Stimulated activated CD4-positive, alpha-beta T cell treated with anti-CD3 and anti-CD28 coated beads, Interleukin-12 subunit alpha, Interleukin-12 subunit beta, amount 100 ng/mL, for 48 hours (primary cell): Measurements from ENCODE around the gene SLC7A4.
"Not testable (repeated sequence)": the region's sequence is repeated elsewhere in the genome, so short reads cannot be mapped to it uniquely, and the experiment has no call there.

ENCODE experiments used
- DNase-seq, 3 donors: peaks; one replicate each; pipeline ENCODE4 v3.0.0-alpha.2; 2020; ENCODE audit warnings: low read depth in 2 of 3, low spot score in 1 of 3

SLC7A4 gene

GRCh38 chr22:21043860-21044535, 11.6 kb upstream of the SLC7A4 start:
- DNase-seq = no peak

DNA sequence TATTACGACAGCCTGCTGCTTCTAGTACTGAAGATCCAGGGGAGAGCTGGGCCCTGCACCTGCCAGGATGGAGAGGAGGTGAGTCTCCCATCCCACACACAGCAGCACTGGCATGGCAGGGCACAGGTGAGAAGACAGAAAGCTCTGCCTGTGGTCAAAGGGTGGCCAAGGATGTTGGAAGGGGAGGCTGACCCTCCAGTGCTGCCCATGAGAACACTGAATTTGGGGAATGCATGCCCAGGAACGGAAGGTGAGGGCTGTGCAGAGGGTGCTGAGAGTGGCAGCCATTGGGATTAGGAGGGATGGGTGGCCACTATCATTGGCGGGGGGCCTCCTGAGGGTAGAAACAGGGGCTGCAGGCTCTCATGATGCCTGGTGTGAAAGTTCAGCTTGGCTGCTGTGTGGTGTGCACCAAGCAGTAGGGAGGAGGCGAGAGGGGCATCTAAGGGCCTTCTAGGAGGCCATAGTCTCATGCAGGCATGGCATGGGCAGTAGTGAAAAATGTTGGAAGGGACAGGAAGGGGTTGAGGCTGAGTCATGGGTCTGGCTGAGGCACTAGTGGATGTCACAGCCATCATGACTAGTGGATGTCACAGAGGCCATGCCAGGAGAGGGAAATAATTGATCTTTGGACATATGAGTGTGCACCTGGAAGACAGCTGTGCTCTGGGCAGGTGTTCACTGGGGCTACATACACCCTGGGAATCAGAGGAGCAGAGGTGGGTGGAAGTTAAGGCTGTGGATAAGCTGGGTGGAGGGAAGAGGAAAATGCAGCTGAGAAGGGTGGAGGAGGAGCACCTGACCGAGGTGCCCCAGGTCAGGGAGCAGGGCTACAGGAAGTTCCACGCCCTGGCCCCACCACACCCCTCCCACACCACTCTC, 10.9 kb upstream of the SLC7A4 start:
- DNase-seq = no peak

- no peak for DNase-seq
These were observed 9.6 kb upstream of the SLC7A4 start for GRCh38 chr22:21041937-21042336.

DNA sequence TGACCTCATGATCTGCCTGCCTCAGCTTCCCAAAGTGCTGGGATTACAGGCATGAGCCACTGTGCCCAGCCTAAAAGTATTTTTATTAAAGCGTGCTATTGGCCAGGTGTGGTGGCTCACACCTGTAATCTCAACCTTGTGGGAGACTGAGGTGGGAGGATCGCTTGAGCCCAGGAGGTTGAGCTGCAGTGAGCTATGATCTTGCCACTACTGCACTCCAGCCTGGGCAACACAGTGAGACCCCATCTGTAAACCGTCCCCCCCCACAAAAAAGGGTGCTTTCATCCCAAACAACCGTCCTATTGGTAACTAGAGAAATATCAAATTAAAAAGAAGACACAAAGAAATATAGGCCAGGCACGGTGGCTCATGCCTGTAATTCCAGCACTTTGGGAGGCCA, 6.8 kb upstream of the SLC7A4 start:
- DNase-seq = not testable (repeated sequence)

DNA sequence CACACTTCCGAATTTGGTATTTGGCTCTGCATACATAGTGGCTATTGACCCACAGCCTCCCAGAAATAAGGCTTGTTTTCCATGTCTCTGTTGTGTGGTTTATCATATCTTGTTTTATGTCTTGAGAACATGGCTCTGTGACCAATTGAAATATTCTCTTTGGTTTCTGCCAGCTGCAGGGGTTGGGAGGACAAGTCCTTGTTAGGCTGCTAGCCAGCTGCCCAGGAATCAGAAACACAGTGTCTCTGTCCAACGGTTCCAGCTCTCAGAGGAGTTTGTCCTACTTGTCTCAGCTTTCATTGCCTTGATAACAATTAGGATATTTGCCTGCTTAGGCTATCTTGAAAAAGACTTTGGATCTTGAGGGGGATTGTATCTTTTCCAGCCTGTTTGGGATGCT, 6.0 kb upstream of the SLC7A4 start:
- DNase-seq = no peak

DNA sequence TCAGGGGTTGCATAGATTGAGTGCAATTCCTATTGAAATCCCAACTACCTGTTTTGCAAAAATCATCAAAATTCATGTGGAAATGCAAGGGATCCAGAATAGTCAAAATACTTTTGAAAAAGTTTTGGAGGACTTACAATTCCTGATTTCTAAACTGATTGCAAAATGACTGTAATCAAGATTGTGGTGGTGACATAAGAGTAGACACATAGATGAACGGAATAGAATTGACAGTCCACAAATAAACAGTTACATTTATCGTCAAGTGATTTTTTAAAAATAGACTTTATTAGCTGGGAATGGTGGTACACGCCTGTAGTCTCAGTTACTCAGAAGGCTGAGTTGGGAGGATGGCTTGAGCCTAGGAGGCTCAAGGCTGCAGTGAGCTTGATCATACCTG, 2.6 kb upstream of the SLC7A4 start:
- DNase-seq = no peak

- no peak for DNase-seq
These were observed 1.5 kb upstream of the SLC7A4 start for GRCh38 chr22:21033895-21034294.

GRCh38 chr22:21032868-21033688, 717 bp upstream of the SLC7A4 start:
- DNase-seq = no peak

GRCh38 chr22:21031545-21032036, 770 bp downstream of the SLC7A4 start:
- DNase-seq = no peak

DNA sequence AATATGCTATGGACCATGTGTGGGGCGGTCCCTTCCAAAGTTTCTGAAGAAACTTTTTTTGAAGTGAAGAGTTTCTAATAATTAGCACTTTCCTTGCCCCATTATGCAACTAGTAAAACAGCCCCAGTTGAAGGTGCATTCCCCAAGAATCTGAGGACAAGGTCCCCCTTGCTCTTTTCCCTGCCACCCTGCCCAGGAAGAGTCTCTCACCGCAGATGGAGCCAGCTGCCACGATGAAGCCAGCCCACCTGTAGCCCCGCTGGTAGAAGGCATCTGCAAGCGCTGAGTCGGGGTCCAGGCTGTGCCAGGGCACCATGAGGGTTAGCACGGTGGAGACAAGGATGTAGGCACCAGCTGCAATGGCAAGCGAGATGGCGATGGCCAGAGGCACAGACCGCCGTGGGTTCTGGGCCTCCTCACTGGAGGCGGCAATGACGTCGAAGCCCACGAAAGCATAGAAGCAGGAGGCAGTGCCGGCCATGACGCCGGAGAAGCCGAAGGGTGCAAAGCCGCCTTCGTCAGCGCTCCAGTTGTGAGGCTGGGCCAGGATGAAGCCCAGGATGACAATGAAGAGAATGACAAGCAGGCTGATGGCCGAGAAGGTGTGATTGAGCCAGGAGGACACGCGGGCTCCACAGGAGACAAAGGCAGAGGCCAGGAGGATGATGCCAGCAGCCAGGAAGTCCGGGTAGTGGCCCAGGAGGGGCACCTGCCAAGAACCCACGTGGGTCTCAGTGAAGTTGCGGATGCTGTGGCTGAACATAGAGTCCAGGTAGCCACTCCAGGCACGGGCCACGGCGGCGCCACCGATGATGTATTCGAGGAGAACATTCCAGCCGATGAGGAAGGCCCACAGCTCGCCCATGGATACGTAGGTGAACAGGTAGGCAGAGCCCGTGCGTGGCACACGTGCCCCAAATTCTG, 1.5 kb downstream of the SLC7A4 start:
- DNase-seq = no peak

GRCh38 chr22:21030032-21030431, 2.3 kb downstream of the SLC7A4 start:
- DNase-seq = no peak

- no peak for DNase-seq
These were observed 2.8 kb downstream of the SLC7A4 start for GRCh38 chr22:21029486-21030025.

- no peak for DNase-seq
These were observed 3.8 kb downstream of the SLC7A4 start for GRCh38 chr22:21028277-21029251.

- no peak for DNase-seq
These were observed 5.3 kb downstream of the SLC7A4 start for GRCh38 chr22:21026783-21027692.

GRCh38 chr22:21025763-21026755, 6.3 kb downstream of the SLC7A4 start:
- no peak for DNase-seq

DNA sequence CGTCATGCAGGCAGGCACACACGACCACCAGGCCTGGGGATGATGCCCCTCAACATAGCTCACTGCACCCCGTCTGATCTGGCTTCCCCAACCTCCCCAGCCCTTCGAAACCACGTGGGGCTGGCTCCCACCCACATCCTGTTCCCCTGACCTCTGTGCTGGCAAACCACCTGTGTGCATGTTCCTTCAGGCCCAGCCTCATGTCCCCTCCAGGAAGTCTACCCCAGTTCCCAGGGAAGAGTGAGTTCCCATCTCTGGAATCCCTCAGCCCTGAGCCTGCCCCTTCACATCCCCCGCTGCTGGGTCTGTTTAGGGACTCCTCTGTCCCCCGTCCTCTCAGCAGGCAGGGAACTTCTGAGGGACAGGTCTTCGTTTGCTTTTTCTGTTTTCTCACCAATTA, 7.1 kb downstream of the SLC7A4 start:
- DNase-seq = no peak
